Tibial artery (tissue), 4 donors: ENCODE results near the gene IL17RC.

Experiments
- DNase-seq, 2 donors: peaks; one replicate each; pipeline ENCODE4 v3.0.0-alpha.2; 2019
- H3K27ac ChIP-seq, 2 donors: fragments of 200-600 bp; sonication (generic) in 1 of 2; 1 replicate in 1 of 2; 2 replicates in 1 of 2; pipeline ENCODE4 v1.5.1; 2018 to 2019; ENCODE audit warnings: mild to moderate bottlenecking in 1 of 2
- H3K27me3 ChIP-seq, 2 donors: fragments of 200-600 bp; sonication (generic) in 1 of 2; one replicate each; pipeline versions ENCODE4 v1.5.1 to v1.6.0; 2016 to 2019
- H3K36me3 ChIP-seq, 3 donors: fragments of 200-600 bp; sonication (generic) in 2 of 3; one replicate each; pipeline ENCODE4 v1.5.1; 2016 to 2019; ENCODE audit warnings: mild to moderate bottlenecking in 2 of 3
- H3K4me1 ChIP-seq, 4 donors: fragments of 200-600 bp; sonication (generic) in 2 of 4; 1 replicate in 3 of 4; 2 replicates in 1 of 4; pipeline ENCODE4 v1.5.1; 2016 to 2019
- H3K4me3 ChIP-seq, 2 donors: fragments of 200-600 bp; sonication (generic) in 1 of 2; 1 replicate in 1 of 2; 2 replicates in 1 of 2; pipeline ENCODE4 v1.5.1; 2018 to 2019; ENCODE audit warnings: mild to moderate bottlenecking in 2 of 2
- H3K9me3 ChIP-seq, 3 donors: fragments of 200-600 bp; sonication (generic) in 1 of 3; one replicate each; pipeline ENCODE4 v1.5.1; 2016 to 2019
- CTCF ChIP-seq, 2 experiments: fragments of 200-600 bp in 1 of 2; fragments of 450-650 bp in 1 of 2; IDR thresholded peaks; one replicate each; pipeline ENCODE4 v1.5.1; 2017 to 2019; ENCODE audit warnings: antibody characterized with exemption in 2 of 2, mild to moderate bottlenecking in 1 of 2, moderate library complexity in 1 of 2
- intact Hi-C: fragments of 100-400 bp; cut with DNase I; formaldehyde crosslinking; loops from one replicate; pipeline ENCODE4 v1.15.0; 2023; ENCODE audit warnings: low total_unique reads

Gene IL17RC

GRCh38 chr3:9976721-9977709, 60.1 kb downstream of the IL17RC start:
- Histone ChIP-seq H3K27me3 (no peaks in the 10 kb centered on the region), H3K4me1 (peaks cover 0 to 28% (median 14%) of the 10 kb centered on the region in 4 donors), H3K9me3 (no peaks in the 10 kb centered on the region), H3K27ac (peak overlapping the region; percentile 77 to 79), H3K4me3 (no peak overlapping the region), H3K36me3 (peaks cover 26 to 46% (median 29%) of the 10 kb centered on the region in 3 donors)
- intact Hi-C loops, result loop anchor here (2.0 kb wide), 1 partner anchor 28 kb away; no protein-coding TSS in a partner anchor
- no peak for TF ChIP-seq CTCF (IDR thresholded peaks at IDR 0.05)
- peak; percentile 88 to 92 for DNase-seq

GRCh38 chr3:9978710-9979305, 61.9 kb downstream of the IL17RC start:
- intact Hi-C loops, result no loop called here
- no peaks in the 10 kb centered on the region for H3K27me3 ChIP-seq
- H3K4me1 ChIP-seq, result peaks cover 0 to 41% (median 18%) of the 10 kb centered on the region in 4 donors
- H3K9me3 ChIP-seq, result no peaks in the 10 kb centered on the region
- no peak overlapping the region for H3K4me3 ChIP-seq
- TF ChIP-seq CTCF (IDR thresholded peaks at IDR 0.05), result no peak
- H3K36me3 ChIP-seq, result peaks cover 8 to 35% (median 14%) of the 10 kb centered on the region in 3 donors
- H3K27ac ChIP-seq, result peak overlapping the region; percentile 77 to 79
- DNase-seq, result no peak

- no peaks in the 10 kb centered on the region for H3K9me3 ChIP-seq
- H3K27me3 ChIP-seq, result no peaks in the 10 kb centered on the region
- peaks cover 8 to 27% (median 13%) of the 10 kb centered on the region in 3 donors for H3K36me3 ChIP-seq
- DNase-seq, result no peak
- intact Hi-C loops, result loop anchor here (5.0 kb wide), 1 partner anchor 42 kb away; no protein-coding TSS in a partner anchor
- H3K4me3 ChIP-seq, result no peak overlapping the region
- TF ChIP-seq CTCF (IDR thresholded peaks at IDR 0.05), result no peak
- no peak overlapping the region for H3K27ac ChIP-seq
- H3K4me1 ChIP-seq, result peaks cover 0 to 55% (median 21%) of the 10 kb centered on the region in 4 donors
Measured at GRCh38 chr3:9980251-9980650, 63.4 kb downstream of the IL17RC start.
